DND-41 (cell line): ENCODE results near the gene FGFR2.

ENCODE experiments used
- CTCF ChIP-seq: IDR thresholded peaks from 2 replicates; pipeline ENCODE4 v1.5.1; 2012; ENCODE audit warnings: borderline replicate concordance, low read length, moderate library complexity, mild to moderate bottlenecking; ENCODE audit not compliant: poor library complexity, severe bottlenecking; ENCODE audit errors: extremely low read depth
- EZH2 ChIP-seq: IDR thresholded peaks from 3 replicates; pipeline ENCODE4 v1.6.1; 2012; ENCODE audit warnings: borderline replicate concordance, low read depth, mild to moderate bottlenecking, moderate library complexity, low read length, inconsistent platforms; ENCODE audit not compliant: severe bottlenecking

- no peak for TF ChIP-seq CTCF
- no peak for TF ChIP-seq EZH2
Measured at GRCh38 chr10:121509112-121509511, 89.1 kb downstream of the FGFR2 start.
